Suppressor macrophage treated with lipopolysaccharide for 1 hour (primary cell): ENCODE measurements around the gene RGS11.
A peak's percentile ranks its signal among the peaks of the same experiment; 100 is the strongest.
"Not testable (repeated sequence)": the region's sequence is repeated elsewhere in the genome, so short reads cannot be mapped to it uniquely, and the experiment has no call there.

ENCODE experiments used
- DNase-seq, 3 donors: peaks; one replicate each; pipeline ENCODE4 v3.0.0-alpha.2; 2020 to 2022

Gene RGS11

DNA sequence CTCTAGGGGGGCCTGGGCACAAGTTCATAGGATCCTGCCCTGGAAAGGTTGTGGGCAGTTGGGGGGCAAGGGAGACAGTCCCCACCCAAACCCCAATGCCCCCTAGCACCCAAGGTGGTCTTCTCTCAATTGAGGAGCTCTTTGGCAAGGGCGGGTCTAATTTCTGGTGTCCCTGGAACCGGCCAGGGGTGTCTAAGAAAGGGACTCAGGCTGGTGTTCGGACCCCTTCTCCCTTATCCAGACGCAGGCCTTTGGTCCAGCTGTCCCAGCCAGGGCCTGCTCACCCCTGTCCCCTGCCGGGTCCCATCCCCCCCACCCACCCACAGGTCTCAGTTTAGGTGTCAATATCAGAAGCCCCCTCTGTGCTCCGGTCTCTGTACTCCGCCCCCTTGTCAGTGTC lies 3.8 kb upstream of the RGS11 start:
- DNase-seq = no peak

DNA sequence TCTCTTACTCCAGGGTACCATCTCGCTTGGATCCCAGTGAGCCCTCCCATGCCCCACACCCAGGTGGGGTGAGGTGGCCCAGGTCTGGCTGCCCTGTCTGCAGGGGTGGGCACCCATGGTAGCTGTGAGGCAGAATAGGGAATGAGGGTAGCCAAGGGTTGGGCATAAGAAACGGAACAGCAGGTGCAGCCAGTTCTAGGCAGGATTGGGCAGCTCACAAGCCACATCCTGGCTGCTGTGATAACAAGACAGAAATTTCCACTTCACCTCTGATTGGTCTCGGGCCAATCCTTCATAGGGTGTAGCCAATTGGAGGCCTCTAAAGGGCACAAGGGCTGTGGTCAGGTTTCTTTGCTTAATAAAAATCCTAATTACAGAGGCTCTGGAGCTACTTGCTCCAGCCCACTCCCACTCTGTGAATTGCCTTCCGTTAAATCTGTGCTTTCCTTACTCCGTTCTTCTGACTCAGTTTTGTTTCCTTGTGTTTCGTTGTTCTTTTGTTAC lies 3.2 kb upstream of the RGS11 start:
- DNase-seq = no peak

DNA sequence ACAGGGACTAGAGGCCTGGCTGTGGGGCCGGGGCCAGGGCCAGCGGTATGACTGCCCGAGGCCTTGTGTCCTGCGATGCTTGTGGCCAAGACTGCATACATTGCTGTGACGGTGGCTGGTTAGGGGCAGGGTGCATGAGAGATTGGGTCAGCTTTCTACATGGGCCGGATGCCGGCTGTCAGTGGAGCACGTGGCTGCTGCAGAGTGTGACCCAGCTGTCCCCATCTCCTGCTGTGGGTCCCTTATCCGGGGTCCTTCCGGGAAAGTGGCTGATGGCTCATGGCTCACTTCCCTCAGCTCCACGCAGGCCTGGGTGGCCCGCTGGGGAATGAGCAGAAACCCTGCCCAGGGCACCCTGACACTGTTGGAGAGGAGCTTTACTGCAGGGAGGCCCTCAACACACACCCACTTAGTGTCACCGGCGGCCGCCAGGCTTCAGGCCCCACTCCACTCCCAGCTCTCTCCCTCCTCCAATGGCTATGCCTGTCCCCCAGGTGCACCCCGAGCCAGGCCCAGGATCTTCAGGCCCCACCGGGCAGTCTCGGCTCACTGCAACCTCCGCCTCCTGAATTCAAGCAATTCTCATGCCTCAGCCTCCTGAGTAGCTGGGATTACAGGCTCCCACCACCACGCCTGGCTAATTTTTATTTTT lies 808 bp upstream of the RGS11 start:
- no peak for DNase-seq

DNA sequence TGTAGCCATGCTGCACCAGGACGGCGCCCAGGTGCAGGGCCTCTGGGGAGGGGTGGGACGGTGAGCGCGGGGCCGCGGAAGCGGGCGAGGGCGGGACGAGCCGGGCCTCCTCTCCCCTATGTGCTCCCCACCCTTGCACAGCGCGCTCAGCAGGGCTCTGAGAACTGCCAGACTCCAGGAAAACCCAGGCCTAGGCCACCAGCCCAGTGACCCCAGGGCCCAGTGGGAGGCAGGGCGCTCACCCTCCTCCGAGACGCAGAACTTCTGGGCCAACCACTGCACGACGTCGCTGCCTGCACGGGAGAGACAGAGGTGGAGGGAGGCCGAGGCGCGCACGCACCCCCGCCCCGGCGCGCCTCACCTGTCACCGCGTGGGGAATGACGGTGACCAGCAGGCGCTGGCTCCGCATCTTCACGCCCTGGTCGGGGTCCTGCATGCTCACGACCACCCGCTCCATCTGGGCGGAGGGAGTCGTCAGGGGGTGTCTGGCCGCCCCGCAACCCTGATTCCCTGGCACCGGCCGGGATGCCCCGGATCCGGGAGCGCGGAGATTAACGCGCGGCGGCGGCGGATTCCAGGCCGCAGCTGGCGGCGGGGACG lies 603 bp downstream of the RGS11 start:
- DNase-seq = peak in 1 of 3 donors; percentile 26

DNA sequence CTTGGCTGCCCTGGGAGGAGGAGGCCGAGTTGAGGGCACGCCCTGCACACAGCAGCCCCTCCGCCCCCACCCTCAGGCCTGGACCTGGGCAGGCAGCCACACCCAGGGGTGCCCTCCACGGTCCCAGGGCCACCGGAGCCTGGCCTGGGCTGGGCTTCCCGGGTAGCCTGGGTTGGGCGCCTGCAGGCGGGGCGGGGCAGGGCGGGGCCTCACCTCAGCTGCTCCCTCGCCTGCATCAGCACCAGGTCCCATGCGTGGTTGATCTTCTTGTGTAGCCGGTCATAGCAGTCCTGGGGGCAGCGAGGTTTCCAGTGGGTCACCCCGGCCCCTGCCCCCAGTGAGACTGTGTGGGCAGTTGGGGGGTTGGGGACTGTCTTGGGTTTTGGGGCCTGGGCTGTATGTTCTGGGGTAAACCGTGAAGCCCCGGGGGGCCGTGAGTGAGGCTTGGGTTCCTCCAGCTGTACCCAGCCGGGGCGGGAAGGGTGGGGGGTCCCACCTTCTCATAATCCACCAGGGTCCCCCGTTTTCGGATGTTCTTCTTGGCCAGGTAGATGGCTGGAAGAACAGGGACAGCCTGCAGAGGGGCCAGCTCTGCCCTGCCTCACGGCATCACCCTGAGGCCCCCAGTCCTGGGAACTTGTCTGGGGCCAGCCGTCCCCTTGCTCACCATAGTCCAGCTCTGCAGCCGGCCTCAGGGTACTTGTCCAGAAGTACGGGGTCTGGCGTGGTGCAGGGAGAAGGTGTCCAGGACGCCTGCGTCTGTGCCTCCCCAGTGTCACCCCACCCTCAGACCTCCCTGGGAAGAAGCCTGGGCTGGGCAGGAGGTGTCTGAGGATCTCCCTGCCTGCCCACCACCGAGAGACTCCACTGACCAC lies 2.0 kb downstream of the RGS11 start:
- no peak for DNase-seq

DNA sequence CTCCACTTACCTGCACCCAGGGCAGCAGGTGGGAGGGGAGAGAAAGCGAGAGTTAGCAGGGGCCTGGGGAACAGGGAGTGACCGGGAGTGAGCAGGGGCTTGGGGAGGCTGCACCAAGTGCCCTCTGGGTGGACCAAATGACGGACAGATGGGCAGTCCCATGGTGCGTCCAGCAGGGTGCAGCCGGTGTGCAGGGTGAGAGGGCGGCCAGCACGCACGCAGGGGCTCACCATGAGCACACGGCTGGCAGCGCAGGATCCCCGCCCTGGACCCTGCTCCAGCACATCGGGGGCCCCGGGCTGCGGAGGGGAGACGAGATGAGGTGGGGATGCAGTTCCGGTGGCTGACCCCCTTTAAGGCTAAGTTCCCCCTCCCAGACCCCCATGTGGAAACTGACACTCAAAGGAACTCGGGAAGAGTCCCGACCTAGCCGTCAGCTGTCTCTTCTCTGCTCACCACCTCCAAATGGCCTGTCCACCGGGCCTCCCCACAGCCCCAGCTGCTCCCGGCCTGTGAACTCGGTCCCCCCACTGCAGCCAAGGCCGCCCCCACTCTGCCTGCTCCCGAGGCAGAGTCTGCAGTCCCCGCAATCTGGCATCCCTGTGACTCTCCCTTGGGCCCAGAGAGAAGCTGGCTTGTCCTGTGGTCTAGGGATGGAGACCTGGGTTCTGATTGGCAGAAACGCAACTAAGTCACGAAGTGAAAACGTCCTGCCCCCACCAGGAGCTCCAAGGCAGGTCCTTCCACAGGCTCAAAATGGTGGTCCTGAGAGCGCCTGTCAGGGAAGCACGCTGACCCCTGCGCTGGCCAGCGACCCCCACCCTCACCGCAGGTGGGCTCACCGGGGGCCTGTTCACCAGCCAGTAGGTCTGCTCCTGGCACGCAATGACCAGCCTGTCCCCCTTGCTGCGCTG lies 2.9 kb downstream of the RGS11 start:
- no peak for DNase-seq

DNA sequence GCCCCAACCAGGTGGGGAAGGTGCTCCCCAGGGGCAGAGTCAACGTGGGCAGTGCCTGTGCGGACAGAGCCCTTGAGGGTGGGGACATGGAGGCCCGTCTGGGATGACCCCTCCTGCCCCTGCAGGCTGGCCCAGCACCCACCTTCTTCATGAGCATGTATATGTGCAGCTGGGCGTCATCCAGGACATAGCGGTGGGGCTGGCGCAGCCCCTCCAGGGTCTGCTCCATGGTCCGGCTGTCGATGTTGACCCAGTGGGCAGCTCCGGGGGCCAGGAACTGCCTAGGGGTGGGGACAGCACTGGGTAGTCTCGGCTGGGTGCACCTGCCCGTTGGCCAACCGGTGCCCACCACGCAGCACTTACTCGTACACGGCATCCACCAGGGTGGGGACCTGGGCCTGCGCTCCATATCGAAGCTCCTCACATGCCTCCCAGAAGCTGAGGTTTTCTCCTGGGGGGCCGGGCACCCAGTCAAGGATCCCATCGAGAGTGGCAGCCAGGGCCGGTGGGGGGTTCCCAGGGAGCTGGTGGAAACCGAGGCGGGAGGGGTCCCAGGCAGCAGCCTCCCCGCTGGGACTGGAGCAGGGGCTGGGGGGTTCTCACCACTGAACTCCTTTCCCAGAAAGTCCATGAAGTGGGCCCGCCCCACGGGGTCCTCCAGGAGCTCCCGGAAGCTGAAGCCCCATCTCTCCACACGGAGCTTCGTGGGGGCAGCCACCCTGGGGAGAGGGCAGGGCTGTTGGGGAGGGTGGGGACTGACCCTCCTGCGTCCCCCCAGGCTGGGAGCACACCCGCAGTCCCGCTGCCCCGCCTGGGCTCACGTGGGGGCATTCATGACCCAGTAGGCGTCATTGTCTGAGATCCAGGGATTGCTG lies 5.1 kb downstream of the RGS11 start:
- no peak for DNase-seq

DNA sequence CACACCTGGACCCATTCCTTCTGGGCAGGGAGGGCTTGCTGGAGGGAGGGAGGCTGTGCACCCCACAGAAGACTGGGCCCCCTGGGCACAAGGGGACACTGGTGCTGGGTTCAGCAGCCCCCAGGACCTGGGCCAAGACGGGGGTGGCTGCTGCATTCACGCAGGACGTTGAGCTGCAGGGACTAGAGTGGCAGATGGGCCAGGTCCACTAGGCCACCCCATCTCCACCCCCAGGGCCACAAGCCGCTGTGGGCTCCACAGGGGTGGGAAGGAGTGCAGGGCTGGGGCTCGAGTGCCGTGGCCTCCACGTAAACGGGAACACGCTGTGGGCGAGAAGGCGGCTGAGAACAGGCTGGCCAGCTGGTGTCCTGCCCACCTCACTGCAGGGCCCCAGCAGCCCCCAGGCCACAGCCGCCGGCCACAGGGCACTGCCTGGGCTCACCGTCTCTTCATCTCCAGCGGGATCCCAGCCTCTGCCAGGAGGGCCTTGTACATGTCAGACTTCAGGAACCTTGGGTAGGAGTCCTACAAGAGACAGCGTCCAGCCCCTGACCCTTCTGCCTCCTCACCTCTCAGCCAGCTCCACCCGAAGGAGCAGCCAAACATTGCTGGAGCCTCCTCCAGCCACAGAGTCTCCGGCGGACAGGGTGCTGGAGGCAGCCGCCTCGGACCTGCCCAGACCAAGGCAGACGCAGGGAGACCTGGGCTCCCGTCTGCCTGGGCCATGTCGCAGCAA lies 6.5 kb downstream of the RGS11 start:
- DNase-seq = no peak

DNA sequence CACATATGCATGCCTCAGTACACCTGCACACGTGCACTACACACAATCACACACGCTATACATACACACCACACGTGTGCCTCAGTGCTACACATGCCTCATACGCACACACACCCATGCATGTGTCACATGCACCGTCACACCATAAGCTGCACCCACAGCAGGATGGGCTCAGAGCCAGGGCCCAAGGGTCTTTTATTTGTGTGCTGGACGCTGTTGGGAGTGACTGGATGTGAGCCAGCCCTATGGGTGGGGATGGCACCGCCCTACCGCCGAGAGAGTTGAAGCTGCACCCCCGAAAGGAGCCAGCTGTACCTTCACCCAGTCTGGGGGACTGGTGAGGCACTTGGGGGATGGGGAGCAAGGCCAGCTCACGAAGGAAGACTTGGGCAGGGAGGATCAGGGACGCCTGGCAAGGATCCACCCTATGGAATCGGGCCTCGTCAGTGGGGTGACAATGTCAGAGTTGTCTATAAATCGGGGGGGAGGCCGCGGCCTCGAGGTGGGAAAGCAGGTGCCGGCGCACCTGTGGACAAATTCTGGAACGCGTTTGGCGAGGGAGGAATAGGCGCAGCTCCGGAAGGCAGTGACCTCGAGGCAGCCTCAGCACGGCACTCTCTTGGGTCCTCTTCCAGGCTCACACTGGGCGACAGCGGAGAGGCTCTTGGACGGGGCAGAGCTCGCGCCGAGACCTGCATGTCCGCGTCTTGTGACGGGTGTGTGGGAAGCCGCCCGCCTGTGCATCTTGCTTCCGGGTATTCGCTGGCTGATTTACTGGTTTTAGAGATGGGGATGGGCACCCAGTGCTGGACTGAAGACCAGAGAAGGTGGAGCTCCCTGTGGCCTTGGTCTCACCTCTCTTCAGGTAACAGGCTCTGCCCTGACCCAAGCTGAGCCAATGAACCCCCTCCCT lies 7.3 kb downstream of the RGS11 start:
- no peak for DNase-seq

DNA sequence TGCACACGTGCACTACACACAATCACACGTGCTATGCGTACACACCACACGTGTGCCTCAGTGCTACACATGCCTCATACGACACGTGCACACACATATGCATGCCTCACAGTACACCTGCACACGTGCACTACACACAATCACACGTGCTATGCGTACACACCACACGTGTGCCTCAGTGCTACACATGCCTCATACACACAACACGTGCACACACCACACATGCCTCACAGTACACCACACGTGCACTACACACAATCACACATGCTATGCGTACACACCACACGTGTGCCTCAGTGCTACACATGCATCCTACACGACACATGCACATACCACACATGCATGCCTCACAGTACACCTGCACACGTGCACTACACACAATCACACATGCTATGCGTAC lies 8.2 kb downstream of the RGS11 start:
- not testable (repeated sequence) for DNase-seq

DNA sequence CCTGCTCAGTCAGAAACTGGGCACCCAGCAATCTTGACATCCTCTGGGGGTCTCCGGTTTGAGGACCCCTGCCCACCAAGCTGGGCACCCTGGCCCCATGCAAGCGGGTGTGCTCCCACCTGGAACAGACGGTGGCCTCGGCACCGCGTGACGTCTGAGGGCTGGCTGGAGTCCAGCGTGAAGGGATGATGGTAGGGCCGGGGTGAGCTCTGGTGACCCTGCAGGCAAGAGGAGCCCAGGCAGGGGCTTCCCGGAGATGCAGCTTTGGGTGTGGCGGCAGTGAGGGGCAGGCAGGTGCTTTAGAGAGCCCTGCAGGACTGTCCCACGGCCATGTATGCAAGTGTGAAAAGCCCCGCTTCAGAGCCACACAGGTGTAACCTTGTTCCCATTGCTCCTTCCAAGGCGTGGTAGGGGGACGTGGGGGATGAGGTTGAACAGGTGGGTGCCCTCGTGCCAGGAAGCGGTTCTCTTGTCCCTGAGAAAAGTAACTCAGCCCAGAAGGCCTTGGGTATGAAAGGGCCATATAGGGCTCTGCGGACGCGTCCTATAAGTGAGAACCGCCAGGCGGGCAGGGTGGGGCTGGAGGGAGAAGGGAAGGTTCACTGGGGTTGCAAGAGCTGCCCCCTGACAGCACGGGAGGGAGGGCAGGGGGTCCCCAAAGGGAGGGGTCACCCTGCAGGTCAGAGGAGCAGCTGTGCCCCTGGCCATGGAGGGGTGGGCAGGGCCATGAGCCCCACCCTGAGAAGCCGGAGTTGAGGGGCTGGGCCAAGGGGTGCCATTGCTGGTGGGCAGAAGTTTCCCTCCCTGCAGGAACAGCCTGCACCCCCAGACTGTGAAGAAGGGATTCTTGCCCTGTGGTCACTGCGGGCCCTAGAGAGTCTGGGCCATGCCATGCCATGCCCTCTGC lies 9.2 kb downstream of the RGS11 start:
- no peak for DNase-seq

DNA sequence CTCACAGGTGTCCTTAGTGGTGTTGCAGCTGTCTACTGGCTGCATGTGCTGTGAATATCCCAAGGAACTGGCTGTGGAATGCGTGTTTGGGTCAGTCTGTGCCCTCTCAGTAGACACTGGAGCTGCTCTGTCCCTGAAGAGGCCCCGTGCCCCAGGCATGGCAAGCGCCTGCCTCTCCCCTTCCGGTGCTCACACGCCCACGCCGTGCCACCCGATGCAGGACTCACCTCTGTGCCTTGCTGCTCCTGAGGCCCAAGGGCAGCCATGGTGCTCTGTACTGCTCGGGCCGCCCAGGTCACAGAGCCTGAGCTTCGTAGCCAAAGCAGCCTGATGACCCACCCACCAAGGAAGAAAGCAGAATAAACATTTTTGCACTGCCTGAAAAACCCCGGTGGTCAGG lies 10.0 kb downstream of the RGS11 start:
- no peak for DNase-seq

DNA sequence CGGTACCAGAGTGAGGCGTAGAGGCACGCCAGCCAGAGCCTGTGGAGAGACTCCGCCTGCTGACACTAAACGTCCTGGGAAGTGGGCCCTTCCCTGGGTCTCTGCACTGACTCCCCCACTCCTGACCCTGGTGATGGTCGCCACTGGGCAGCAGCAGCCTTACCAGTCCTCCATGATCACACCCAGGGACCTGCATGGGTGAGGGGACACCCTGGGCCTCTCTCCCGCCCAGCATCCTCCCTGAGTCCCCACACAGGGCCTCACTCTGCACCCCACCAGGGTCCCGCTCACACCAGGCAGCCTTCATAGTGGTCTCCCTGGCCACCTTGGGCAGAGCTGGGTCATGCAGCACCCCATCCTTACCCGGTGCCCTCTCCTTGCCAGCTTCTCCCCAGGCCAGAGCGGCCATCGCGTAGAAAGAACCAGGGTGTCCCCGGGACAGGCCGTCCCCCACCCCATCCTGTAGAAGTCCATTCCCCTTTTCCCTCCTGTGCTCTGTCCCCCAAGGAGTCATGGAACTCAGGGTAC lies 10.7 kb downstream of the RGS11 start:
- DNase-seq = no peak

DNA sequence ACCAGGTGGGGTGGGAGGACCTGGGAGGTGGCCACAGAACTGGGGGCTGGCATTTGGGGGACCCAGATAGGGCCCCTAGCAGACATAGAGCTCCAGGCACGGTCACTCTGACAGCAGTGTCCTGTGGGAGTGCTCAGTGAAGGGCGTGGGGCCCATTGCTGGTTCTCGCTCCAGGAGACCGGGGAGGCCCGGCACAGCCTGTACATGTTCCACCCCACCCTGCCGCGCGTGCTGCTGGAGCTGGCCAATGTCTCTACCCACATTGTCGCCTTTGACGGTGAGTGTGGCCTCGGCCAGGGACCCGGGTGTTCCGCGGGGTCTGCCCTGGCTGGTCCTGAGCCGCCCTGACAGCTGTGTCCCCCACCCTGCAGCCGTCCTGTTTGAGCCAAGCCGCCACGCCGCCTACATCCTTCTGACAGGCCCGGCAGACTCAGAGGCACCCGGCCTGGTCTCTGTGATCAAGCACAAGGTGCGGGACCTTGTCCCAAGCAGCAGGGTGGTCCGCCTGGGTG lies 11.2 kb downstream of the RGS11 start:
- no peak for DNase-seq

DNA sequence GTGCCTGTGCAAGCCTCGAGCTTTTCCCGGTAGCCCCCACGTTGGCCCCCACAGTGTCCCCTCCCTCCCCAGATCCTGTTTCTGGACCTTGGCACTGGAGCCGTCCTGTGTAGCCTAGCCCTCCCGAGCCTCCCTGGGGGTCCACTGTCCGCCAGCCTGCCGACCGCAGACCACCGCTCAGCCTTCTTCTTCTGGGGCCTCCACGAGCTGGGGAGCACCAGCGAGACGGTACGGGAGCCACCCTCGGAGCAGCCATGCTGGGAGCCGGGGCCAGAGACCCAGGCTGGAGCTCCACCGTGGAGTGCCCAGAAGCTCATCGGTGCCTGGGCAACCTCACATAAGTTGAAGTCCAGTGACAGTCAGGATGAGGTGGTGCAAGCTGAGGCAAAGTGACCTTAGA lies 11.8 kb downstream of the RGS11 start:
- DNase-seq = no peak

DNA sequence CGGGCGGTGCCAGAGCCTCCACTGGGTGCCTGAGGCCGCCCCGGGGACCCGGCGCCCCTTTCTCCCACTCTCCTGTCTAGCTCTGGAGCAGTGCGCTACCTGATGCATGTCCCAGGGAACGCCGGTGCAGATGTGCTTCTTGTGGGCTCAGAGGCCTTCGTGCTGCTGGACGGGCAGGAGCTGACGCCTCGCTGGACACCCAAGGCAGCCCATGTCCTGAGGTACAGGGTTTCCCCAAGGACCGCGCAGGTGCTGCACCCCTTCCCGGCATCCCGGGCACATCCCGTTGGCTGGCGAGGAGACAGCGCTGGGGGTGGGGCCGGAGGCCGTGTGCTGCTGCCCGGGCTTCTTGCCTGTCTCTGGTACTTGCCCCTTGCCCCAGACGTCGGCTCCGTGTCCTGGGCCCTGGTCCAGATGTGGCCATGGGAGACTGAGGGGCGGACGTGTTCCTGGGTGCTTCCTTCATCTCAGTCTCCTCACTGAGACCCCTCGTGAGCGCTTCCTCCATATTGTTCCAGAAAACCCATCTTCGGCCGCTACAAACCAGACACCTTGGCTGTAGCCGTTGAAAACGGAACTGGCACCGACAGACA lies 12.5 kb downstream of the RGS11 start:
- no peak for DNase-seq

DNA sequence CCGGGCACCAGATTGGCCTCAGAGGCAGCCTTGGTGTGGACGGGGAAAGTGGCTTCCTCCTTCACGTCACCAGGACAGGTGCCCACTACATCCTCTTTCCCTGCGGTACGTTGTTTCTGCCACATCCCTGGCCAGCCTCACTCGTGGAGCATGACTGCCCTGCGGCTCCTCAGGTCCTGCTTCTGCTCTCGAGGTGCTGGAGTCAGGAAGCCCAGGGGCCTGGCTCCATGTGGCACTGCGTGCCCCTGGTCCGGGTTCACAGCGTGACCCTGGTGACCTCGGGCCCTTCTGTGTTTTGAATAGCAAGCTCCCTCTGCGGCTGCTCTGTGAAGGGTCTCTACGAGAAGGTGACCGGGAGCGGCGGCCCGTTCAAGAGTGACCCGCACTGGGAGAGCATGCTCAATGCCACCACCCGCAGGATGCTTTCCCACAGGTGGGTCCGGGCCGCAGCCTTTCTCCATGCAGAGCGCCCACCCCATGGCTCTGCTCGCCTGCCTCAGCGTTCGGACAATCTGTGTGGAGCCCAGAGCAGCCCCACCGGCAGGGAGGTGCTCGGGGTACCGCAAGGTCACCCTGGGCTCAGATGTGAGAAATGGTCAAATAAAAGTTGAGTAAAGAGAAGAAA lies 13.5 kb downstream of the RGS11 start:
- no peak for DNase-seq
